ENCODE results near the gene KLHL22.

- TF ChIP-seq EZH2 (IDR thresholded peaks at IDR 0.05) (no peak), POLR2AphosphoS5 (IDR thresholded peaks at IDR 0.05; ENCODE audit: borderline replicate concordance, low read depth, low read length) (no peak), FOXP2 (optimal IDR thresholded peaks at IDR 0.05; ENCODE audit: control extremely low read depth, extremely low read length, insufficient read depth) (no peak)
These were observed 45.1 kb downstream of the KLHL22 start for GRCh38 chr22:20450551-20450906.
